Activated CD8-positive, alpha-beta memory T cell treated with anti-CD3 and anti-CD28 coated beads, Interleukin-2, amount 50 U/mL, for 1 hour (primary cell): ENCODE results near the gene TMEM132E.

Experiments used
- DNase-seq: peaks from one replicate; pipeline ENCODE4 v3.0.0-alpha.2; 2020; ENCODE audit errors: extremely low read depth

TMEM132E gene

DNA sequence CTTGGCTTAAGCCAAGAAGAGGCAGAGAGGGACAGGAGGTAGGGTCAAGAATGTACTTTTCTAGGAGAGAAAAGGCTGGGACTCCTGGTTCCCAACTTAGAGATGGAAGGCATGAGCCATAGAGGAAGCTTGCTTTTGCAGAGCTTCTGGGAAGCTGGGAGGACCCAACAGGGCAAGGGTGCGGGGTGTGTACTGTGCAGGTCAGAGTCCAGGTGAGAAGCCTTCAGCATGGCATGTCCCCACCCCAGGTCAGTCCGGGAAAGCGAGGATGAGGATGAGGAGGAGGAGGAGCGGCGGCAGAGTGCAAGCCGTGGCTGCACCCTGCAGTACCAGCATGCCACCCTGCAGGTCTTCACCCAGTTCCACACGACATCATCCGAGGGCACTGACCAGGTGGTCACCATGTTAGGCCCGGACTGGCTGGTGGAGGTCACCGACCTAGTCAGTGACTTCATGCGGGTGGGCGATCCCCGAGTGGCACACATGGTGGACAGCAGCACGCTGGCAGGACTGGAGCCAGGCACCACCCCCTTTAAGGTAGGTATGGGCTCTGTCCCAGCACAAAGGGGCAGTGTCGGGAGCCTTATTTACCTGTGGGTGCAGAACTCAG lies 55.3 kb downstream of the TMEM132E start:
- no peak for DNase-seq

DNA sequence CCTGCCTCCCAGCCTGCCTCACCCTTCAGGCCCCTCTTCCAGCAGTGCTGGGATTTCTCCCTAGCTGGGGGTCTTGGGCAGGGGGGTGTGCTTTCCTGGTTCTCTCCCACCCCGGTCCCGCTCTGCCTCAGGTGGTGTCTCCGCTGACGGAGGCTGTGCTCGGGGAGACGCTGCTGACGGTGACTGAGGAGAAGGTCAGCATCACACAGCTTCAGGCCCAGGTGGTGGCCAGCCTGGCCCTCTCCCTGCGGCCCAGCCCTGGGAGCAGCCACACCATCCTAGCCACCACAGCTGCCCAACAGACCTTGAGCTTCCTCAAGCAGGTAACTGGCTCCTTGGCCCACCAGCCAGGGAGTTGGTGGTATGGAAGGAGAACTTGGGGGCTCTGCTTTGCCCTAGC lies 56.5 kb downstream of the TMEM132E start:
- DNase-seq = no peak

DNA sequence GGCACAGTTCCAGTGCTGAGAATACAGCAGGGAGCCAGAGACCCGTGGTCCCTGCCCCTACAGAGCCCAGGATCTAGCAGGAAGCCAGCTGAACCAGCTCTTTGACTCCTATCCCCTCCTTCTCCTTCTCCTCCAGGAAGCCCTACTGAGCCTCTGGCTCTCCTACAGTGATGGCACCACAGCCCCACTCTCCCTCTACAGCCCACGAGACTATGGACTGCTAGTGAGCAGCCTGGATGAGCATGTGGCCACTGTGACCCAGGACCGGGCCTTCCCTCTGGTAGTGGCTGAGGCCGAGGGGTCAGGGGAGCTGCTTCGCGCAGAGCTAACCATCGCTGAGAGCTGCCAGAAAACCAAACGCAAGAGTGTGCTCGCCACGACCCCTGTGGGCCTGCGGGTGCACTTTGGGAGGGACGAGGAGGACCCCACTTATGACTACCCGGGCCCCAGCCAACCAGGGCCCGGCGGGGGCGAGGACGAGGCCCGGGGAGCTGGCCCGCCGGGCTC lies 57.7 kb downstream of the TMEM132E start:
- DNase-seq = no peak

GRCh38 chr17:34637548-34638525 lies 58.5 kb downstream of the TMEM132E start:
- DNase-seq = peak; percentile 44

GRCh38 chr17:34638526-34639260 lies 59.3 kb downstream of the TMEM132E start:
- no peak for DNase-seq

DNA sequence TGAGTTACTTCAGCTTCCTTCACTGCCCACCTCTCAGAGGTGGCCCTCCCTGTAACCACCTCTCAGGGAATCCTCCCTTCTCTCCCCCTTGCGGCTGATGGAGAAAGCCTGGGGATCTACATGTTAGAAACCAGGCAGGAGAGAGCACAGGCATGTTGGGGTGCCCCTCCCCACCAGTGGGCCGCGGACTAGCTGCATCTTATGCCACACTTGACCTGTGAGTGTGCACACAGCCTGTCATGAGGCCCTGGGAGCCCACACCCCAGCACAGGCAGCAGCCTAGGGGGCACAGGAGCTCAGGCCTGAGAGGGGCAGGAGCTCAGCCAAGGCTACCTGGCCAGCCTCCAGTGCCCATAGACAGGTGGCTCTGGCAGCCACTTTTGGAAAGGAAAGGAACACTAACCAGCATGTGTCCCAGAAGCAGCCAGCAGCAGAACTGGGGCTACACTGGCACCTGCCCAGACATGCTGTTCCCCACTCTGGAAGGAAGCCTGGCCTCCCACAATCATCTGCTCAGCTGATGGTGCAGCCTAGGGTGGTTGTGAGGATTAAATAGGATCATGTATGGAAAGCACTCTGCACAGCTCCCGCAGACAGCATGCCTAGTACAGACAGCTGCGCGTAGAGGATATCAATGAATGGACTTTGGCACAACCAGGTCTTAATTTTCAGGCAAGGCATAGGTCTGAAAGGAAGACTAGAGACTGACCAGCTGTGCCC lies 60.5 kb downstream of the TMEM132E start:
- no peak for DNase-seq

GRCh38 chr17:34641368-34641767 lies 62.0 kb downstream of the TMEM132E start:
- no peak for DNase-seq

DNA sequence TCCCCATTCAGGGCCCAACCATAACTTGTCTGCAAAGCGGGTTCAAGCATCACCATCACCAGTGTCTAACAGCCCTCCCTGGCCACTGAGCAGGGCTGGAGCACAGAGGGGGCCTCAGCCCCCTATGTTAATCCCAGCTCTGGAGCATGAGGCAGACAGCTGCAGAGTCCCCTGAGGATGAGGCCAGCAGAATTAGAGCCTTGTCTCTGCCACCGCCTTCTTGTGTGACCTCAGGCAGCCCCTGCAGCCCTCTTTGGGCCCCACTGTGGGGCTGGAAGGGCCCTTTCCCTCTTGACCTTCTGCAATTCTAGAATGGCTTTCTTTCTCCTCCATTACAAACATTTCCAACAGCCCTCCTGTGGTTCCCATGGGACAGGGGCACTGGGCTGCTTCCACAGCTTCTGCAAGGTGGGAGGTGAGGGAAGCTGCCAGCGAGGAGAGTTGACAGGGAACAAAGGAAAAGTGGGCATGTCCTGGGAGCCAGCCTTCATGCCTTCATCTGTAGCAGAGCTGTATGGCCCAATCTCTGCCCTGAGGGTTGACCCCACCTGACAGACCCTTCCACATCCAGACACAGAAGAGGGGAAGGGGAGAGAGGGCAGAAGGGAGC lies 65.7 kb downstream of the TMEM132E start:
- no peak for DNase-seq

DNA sequence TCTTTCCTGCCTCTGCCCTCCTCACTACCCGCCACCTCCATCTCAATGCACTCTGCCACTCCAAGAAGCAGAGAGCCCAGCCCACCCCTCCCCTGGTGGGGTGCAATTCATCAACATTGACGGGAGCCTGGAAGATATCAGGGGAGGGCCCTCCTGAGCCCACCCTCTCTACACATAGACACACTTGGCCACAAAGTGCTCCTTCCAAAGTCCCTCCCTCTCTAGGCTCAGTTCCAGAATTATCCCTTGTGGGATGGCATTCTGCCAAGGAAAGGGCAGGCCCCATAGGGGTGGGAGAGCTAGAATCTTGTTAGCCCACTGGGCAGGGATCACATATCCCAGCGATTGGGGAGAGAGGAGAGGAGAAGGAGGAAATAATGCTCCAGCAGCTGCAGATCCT lies 66.2 kb downstream of the TMEM132E start:
- DNase-seq = no peak

DNA sequence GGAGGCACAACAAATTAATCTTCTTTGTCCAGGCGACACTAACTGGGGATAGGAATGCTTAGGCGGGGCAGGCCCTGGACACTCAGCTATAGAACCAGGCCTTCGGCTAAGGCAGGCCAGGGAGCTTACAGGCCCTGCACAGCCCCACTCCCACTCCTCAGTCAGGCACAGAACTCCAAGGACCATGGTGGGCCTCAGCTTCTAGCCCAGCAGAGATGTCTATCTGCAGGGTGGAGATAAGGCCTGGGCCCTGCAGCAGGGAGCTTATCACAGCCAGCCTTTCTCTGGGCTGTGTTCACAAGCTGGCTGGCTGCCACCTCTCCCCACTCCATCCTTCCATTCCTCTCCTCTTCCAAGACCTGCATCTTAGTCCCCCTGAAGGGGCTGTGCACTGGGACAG lies 68.1 kb downstream of the TMEM132E start:
- DNase-seq = no peak

GRCh38 chr17:34650051-34650750 lies 70.8 kb downstream of the TMEM132E start:
- no peak for DNase-seq

DNA sequence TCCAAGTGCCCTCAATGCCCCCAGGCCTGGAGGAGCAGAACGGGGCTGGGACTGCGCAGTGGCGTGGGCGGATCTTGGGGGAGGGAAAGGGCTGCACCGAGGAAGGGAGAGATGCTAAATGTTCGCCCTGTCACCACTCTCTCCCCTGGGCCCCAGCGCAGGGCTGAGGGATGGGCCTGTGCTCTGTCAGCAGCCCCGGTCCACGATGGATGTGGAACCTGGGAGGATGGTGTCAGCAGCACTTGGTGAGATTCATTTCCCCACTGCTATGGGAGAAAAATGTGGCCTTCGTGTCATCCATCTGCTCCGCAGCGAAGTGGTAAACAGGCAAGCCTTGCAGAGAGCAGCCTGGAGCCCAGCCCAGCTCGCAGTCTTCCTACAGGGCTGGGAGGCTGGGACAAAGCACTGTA lies 72.0 kb downstream of the TMEM132E start:
- DNase-seq = no peak

DNA sequence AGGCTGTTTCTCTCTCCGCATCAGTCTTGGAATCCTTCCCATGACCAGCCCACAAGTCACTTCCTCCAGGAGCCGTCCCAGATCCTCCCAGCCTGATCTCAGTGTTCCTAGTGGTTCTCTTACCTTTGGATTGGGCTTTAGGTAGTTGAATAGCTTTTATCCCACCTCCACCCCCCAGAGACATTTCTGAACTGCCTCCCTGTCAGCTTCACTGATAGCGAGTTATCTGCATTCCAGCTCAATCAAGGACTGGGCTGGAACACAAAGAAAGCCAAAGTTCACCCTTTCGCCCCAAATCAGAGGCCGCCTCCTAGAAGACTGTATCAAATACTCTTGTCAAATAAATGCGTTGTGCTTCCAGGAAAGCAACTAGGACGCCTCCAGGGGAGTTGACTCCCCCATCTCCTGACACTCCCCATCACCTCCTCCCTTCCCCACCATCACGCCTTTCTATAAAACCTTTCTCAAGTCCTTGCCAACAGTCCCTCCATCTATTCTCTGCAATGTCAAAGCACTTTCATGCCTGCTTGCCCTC lies 72.7 kb downstream of the TMEM132E start:
- no peak for DNase-seq

GRCh38 chr17:34653511-34653910 lies 74.1 kb downstream of the TMEM132E start:
- no peak for DNase-seq

DNA sequence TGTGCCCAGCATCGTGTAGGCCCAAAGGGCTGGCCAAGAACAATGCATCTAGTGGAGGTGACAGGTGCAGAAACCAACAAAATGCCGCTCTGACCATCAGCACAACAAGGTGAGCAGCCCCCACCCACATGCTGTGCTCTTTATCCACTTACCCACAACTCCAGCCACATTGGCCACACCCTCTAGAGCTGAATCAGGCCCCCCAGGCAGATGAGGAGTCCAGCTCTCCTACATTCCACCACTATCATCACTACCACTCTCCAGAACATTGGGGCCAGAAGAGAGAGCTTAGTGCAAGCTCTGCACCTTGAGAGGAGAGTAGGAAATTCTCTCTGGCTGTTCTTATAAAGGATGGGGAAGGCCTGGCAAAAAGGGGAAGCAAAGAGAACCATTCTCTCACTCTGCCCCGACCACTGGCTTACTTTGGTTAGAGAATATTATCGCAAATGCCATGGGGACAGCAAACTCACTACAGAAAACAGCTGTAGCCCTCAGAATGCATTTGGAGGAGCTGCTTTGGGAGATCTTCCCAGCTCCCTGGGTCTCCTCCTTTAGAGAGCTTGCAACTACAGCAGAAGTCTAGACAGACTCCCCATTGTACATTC lies 75.0 kb downstream of the TMEM132E start:
- no peak for DNase-seq

- no peak for DNase-seq
These were observed 75.5 kb downstream of the TMEM132E start for GRCh38 chr17:34654881-34655276.

GRCh38 chr17:34656801-34657200 lies 77.4 kb downstream of the TMEM132E start:
- no peak for DNase-seq

- DNase-seq = no peak
These were observed 79.6 kb downstream of the TMEM132E start for GRCh38 chr17:34658811-34659560.

GRCh38 chr17:34663714-34664113 lies 84.3 kb downstream of the TMEM132E start:
- no peak for DNase-seq
